ENCODE measurements around the gene SYT17.

The SYT17 gene

GRCh38 chr16:19223235-19224170 is 55.5 kb downstream of the SYT17 start:
- DNase-seq = peak; percentile 85

GRCh38 chr16:19225651-19226050 is 57.6 kb downstream of the SYT17 start:
- no peak for DNase-seq

GRCh38 chr16:19227643-19228042 is 59.6 kb downstream of the SYT17 start:
- DNase-seq = no peak

- DNase-seq = no peak
Measured at GRCh38 chr16:19228052-19228451, 60.0 kb downstream of the SYT17 start.

GRCh38 chr16:19228575-19228974 is 60.5 kb downstream of the SYT17 start:
- no peak for DNase-seq

GRCh38 chr16:19230575-19230974 is 62.5 kb downstream of the SYT17 start:
- no peak for DNase-seq

GRCh38 chr16:19231881-19232280 is 63.8 kb downstream of the SYT17 start:
- DNase-seq = no peak

GRCh38 chr16:19232988-19233387 is 64.9 kb downstream of the SYT17 start:
- no peak for DNase-seq

GRCh38 chr16:19235478-19235877 is 67.4 kb downstream of the SYT17 start:
- no peak for DNase-seq

GRCh38 chr16:19235886-19236285 is 67.8 kb downstream of the SYT17 start:
- DNase-seq = no peak

- no peak for DNase-seq
Measured at GRCh38 chr16:19236561-19237209, 68.6 kb downstream of the SYT17 start.

GRCh38 chr16:19238406-19238805 is 70.4 kb downstream of the SYT17 start:
- DNase-seq = no peak

GRCh38 chr16:19239511-19240155 is 71.6 kb downstream of the SYT17 start:
- DNase-seq = no peak

GRCh38 chr16:19240494-19240893 is 72.5 kb downstream of the SYT17 start:
- DNase-seq = no peak

- no peak for DNase-seq
Measured at GRCh38 chr16:19241512-19241911, 73.5 kb downstream of the SYT17 start.

GRCh38 chr16:19242186-19242585 is 74.1 kb downstream of the SYT17 start:
- no peak for DNase-seq

GRCh38 chr16:19242987-19243575 is 75.0 kb downstream of the SYT17 start:
- DNase-seq = no peak

- no peak for DNase-seq
Measured at GRCh38 chr16:19245326-19245925, 77.4 kb downstream of the SYT17 start.

- DNase-seq = no peak
Measured at GRCh38 chr16:19252904-19253303, 84.9 kb downstream of the SYT17 start.

- DNase-seq = no peak
Measured at GRCh38 chr16:19254611-19255010, 86.6 kb downstream of the SYT17 start.

GRCh38 chr16:19264123-19264673 is 96.2 kb downstream of the SYT17 start:
- no peak for DNase-seq

- no peak for DNase-seq
Measured at GRCh38 chr16:19265380-19265930, 97.4 kb downstream of the SYT17 start.
